DND-41 (cell line): Measurements from ENCODE around the gene LYSMD3.

Source experiments
- ATAC-seq: fragments of 200-7000 bp; cut with Tn5 transposase; 3 replicates; pipeline ENCODE4 v1.9.1; 2021; ENCODE audit warnings: low read depth; ENCODE audit not compliant: insufficient read depth
- DNase-seq: peaks from one replicate; pipeline ENCODE4 v3.0.0-alpha.2; 2020
- H2AFZ ChIP-seq: 2 replicates; pipeline ENCODE4 v1.6.0; 2012; ENCODE audit warnings: low read depth, low read length
- H3K27ac ChIP-seq: 2 replicates; pipeline ENCODE4 v1.5.1; 2012; ENCODE audit warnings: low read length, inconsistent platforms
- H3K27me3 ChIP-seq: fragments of 200-600 bp; sonication (generic); 2 replicates; pipeline ENCODE4 v1.6.0; 2012; ENCODE audit warnings: low read length, mild to moderate bottlenecking, inconsistent platforms; ENCODE audit not compliant: insufficient read depth, poor library complexity
- H3K36me3 ChIP-seq: 2 replicates; pipeline ENCODE4 v1.5.1; 2012; ENCODE audit warnings: low read length, inconsistent platforms; ENCODE audit not compliant: insufficient read depth
- H3K4me1 ChIP-seq: 2 replicates; pipeline ENCODE4 v1.5.1; 2012; ENCODE audit warnings: mild to moderate bottlenecking, low read length; ENCODE audit not compliant: insufficient read depth
- H3K4me2 ChIP-seq: 2 replicates; pipeline ENCODE4 v1.6.0; 2012; ENCODE audit warnings: mild to moderate bottlenecking, moderate library complexity, low read length, inconsistent platforms; ENCODE audit not compliant: insufficient read depth
- H3K4me3 ChIP-seq, 2 experiments: fragments of 200-600 bp in 1 of 2; shearing (Covaris generic) in 1 of 2; 2 replicates each; pipeline ENCODE4 v1.5.1; 2012 to 2016; ENCODE audit warnings: inconsistent platforms in 2 of 2, low read length in 2 of 2, mild to moderate bottlenecking in 2 of 2, low read depth in 1 of 2, moderate library complexity in 1 of 2
- H3K79me2 ChIP-seq: 2 replicates; pipeline ENCODE4 v1.6.0; 2012; ENCODE audit warnings: low read length, inconsistent platforms; ENCODE audit not compliant: insufficient read depth
- H3K9ac ChIP-seq: 2 replicates; pipeline ENCODE4 v1.6.0; 2012; ENCODE audit warnings: low read depth, mild to moderate bottlenecking, inconsistent platforms, low read length, moderate library complexity
- H3K9me3 ChIP-seq: 2 replicates; pipeline ENCODE4 v1.5.1; 2012; ENCODE audit warnings: low read length, moderate library complexity, mild to moderate bottlenecking, inconsistent platforms; ENCODE audit not compliant: insufficient read depth, severe bottlenecking
- H4K20me1 ChIP-seq: 2 replicates; pipeline ENCODE4 v1.6.0; 2012; ENCODE audit warnings: low read length; ENCODE audit not compliant: insufficient read depth
- EZH2 ChIP-seq: IDR thresholded peaks from 3 replicates; pipeline ENCODE4 v1.6.1; 2012; ENCODE audit warnings: borderline replicate concordance, low read depth, mild to moderate bottlenecking, moderate library complexity, low read length, inconsistent platforms; ENCODE audit not compliant: severe bottlenecking
- TF ChIP-seq, protein P1 (sequence below): IDR thresholded peaks from 2 replicates; pipeline ENCODE4 v1.5.1; 2012; ENCODE audit warnings: borderline replicate concordance, low read length, moderate library complexity, mild to moderate bottlenecking; ENCODE audit not compliant: poor library complexity, severe bottlenecking; ENCODE audit errors: extremely low read depth

Gene LYSMD3

DNA sequence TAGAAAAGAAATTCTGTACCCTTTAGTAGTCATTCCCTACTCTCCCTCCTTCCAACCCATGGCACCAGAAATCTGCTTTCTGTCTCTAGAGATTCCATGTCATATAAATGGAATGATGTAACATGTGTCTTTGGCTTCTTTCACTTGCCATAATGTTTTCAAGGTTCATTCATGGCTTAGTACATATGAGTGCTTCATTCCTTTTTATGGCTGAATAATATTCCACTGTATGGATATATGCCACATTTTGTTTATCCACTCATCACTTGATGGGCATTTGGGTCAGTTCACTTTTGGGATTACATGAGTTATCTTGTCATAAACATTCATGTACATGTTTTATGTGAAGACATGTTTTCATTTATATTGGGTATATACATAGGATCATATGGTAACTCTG lies 35.3 kb downstream of the LYSMD3 start:
- Histone ChIP-seq H3K4me2 (no peak overlapping the region), H4K20me1 (no peaks in the 10 kb centered on the region), H3K27ac (no peak overlapping the region), H3K79me2 (no peaks in the 10 kb centered on the region), H3K36me3 (peaks cover 16% of the 10 kb centered on the region; the same call in 1 of the 2 replicates), H3K9me3 (no peaks in the 10 kb centered on the region), H2AFZ (no peak overlapping the region), H3K9ac (no peak overlapping the region), H3K27me3 (no peaks in the 10 kb centered on the region), H3K4me3 (no peak overlapping the region), H3K4me1 (no peaks in the 10 kb centered on the region)
- no peak for ATAC-seq
- no peak for DNase-seq
- TF ChIP-seq EZH2: no peak
- TF ChIP-seq, protein P1, sequence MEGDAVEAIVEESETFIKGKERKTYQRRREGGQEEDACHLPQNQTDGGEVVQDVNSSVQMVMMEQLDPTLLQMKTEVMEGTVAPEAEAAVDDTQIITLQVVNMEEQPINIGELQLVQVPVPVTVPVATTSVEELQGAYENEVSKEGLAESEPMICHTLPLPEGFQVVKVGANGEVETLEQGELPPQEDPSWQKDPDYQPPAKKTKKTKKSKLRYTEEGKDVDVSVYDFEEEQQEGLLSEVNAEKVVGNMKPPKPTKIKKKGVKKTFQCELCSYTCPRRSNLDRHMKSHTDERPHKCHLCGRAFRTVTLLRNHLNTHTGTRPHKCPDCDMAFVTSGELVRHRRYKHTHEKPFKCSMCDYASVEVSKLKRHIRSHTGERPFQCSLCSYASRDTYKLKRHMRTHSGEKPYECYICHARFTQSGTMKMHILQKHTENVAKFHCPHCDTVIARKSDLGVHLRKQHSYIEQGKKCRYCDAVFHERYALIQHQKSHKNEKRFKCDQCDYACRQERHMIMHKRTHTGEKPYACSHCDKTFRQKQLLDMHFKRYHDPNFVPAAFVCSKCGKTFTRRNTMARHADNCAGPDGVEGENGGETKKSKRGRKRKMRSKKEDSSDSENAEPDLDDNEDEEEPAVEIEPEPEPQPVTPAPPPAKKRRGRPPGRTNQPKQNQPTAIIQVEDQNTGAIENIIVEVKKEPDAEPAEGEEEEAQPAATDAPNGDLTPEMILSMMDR: no peak

DNA sequence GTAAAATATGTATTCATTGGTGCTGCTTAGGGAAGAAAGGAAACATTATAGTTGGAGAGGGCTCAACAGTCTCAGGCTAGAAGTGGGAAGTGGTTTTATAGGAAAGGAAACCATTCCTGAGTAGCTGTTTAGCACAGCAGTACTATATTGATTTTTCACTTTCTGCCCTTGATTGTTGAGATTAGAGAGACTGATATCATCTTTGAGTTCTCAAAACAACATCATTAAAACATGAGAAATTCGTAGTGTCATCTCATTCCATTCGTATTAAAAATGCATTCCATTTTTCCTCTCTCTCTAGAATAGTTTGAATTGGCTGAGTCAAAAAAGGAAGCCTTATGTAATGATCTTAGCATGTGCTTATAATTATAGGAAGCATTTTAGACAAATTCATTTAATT lies 40.6 kb downstream of the LYSMD3 start:
- H4K20me1 ChIP-seq: no peaks in the 10 kb centered on the region
- no peaks in the 10 kb centered on the region for H3K4me1 ChIP-seq
- no peak overlapping the region for H3K9ac ChIP-seq

DNA sequence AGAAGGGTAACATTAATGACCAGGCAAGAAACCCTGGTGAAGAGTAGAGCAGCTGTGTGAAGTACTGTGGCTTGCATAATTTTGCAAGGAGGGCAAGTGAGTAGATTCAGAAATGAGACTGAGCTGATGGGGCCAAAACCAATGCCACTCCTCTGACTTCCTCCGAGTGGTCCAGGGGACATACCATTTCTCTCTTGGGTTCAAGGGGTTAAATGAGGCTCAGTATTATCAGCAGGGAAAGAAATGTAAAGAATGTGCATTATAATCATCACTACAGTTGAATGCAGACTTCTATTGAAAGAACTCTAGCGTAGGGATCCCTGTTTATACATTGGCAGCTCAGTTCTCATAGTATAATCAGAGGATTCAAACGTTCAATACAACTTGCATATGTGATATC lies 44.8 kb downstream of the LYSMD3 start:
- H3K9me3 ChIP-seq: no peaks in the 10 kb centered on the region
- no peak overlapping the region for H3K4me3 ChIP-seq
- H3K36me3 ChIP-seq: peaks cover 10% of the 10 kb centered on the region; the same call in 1 of the 2 replicates
- H3K27ac ChIP-seq: no peak overlapping the region
- H2AFZ ChIP-seq: no peak overlapping the region
- H3K9ac ChIP-seq: no peak overlapping the region
- no peaks in the 10 kb centered on the region for H3K79me2 ChIP-seq
- no peaks in the 10 kb centered on the region for H3K27me3 ChIP-seq
- no peak overlapping the region for H3K4me2 ChIP-seq
- TF ChIP-seq, protein P1: no peak
- no peak for TF ChIP-seq EZH2
- H4K20me1 ChIP-seq: no peaks in the 10 kb centered on the region
- H3K4me1 ChIP-seq: no peaks in the 10 kb centered on the region
- ATAC-seq (no peak), DNase-seq (no peak)

More for the DNA sequence above, 40.6 kb downstream of the LYSMD3 start:
- no peak overlapping the region for H3K4me2 ChIP-seq
- H3K36me3 ChIP-seq: peaks cover 15% of the 10 kb centered on the region; the same call in 1 of the 2 replicates
- ATAC-seq: no peak
- DNase-seq: no peak
- no peaks in the 10 kb centered on the region for H3K79me2 ChIP-seq
- H3K27me3 ChIP-seq: no peaks in the 10 kb centered on the region
- H3K9me3 ChIP-seq: no peaks in the 10 kb centered on the region
- H2AFZ ChIP-seq: no peak overlapping the region
- no peak overlapping the region for H3K4me3 ChIP-seq
- TF ChIP-seq EZH2: no peak
- no peak overlapping the region for H3K27ac ChIP-seq

DNA sequence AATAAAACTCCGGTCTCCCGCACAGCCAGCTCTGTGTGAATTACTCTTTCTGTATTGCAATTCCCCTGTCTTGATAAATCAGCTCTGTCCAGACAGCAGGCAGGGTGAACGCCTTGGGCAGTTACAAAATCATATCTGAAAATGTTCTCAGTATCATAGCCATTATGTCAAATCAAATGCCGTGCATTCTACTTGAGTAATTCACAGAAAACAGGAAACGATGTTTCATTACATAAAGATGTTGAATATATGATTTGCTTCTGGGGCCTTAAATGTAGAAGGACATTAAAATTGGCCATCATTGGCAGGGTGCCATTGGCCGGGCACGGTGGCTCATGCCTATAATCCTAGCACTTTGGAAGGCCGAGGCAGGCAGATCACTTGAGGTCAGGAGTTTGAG lies 46.2 kb downstream of the LYSMD3 start:
- Histone ChIP-seq H3K9ac (no peak overlapping the region), H3K36me3 (peaks cover 10% of the 10 kb centered on the region; the same call in 1 of the 2 replicates), H3K27me3 (no peaks in the 10 kb centered on the region), H3K4me2 (no peak overlapping the region), H3K4me1 (no peaks in the 10 kb centered on the region), H3K79me2 (no peaks in the 10 kb centered on the region), H3K27ac (no peak overlapping the region), H3K9me3 (no peaks in the 10 kb centered on the region), H3K4me3 (no peak overlapping the region), H2AFZ (no peak overlapping the region), H4K20me1 (no peaks in the 10 kb centered on the region)
- DNase-seq (no peak), ATAC-seq (no peak)
- TF ChIP-seq EZH2: no peak
- TF ChIP-seq, protein P1: no peak
